T-helper 1 cell treated with Interleukin-12 subunit alpha and Interleukin-12 subunit beta and Interleukin-4 antibody, amounts not matched to agents 30 μg/mL and 1 μg/mL, for 36 hours (primary cell): Measurements from ENCODE around the gene PTPRN2.
"Not testable (repeated sequence)": the region's sequence is repeated elsewhere in the genome, so short reads cannot be mapped to it uniquely, and the experiment has no call there.

Experiments
- H3K27ac Mint-ChIP-seq: one replicate; pipeline ENCODE4 v1.8.0; 2021; ENCODE audit warnings: mild to moderate bottlenecking, mixed read lengths
- H3K27me3 Mint-ChIP-seq: one replicate; pipeline ENCODE4 v1.8.0; 2021; ENCODE audit warnings: low read depth, mixed read lengths
- H3K36me3 Mint-ChIP-seq: one replicate; pipeline ENCODE4 v1.8.0; 2021; ENCODE audit warnings: low read depth, mixed read lengths
- H3K4me1 Mint-ChIP-seq: one replicate; pipeline ENCODE4 v1.8.0; 2021; ENCODE audit warnings: low read depth, mixed read lengths
- H3K4me3 Mint-ChIP-seq: one replicate; pipeline ENCODE4 v1.8.0; 2021; ENCODE audit warnings: mild to moderate bottlenecking, moderate library complexity, mixed read lengths
- H3K9me3 Mint-ChIP-seq: one replicate; pipeline ENCODE4 v1.8.0; 2021; ENCODE audit warnings: mixed read lengths

The PTPRN2 gene

DNA sequence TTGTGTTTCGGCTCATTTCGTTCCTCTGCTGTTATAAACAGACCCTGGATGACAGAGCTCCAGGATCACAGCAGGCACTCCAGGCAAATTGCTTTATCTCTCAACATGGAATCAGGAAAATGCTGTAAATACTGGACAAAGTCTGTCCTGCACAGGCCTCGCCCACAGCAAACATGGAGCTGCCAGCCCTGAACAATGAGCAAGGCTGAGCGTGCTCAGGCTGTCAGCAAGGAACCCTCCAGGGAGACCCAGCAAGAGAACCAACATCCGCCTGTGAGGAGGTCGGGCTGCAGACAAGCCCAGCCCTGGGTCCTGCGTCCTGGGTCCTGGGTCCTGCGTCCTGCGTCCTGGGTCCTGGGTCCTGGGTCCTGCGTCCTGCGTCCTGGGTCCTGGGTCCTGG lies 180.8 kb downstream of the PTPRN2 start:
- H3K4me1 Mint-ChIP-seq = no peaks in the 10 kb centered on the region

DNA sequence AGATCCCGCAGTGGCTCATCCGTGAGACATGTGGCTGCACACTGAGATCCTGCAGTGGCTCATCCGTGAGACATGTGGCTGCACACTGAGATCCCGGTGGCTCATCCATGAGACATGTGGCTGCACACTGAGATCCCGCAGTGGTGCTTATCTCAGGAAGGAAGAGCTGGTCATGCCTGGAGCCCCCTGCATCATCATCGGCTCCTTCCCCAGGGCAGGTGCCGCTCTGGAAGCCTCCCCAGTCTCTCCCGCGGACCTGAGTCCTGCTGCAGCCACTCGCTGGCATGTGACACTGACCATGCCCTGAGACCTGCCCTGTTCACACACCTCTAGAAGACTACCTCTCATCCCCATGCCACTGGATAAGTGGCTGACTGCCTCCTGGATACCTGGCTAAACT lies 181.3 kb downstream of the PTPRN2 start:
- H3K36me3 Mint-ChIP-seq = no peaks in the 10 kb centered on the region
- no peak overlapping the region for H3K4me3 Mint-ChIP-seq
- no peak overlapping the region for H3K27ac Mint-ChIP-seq
- H3K4me1 Mint-ChIP-seq = no peaks in the 10 kb centered on the region
- no peaks in the 10 kb centered on the region for H3K9me3 Mint-ChIP-seq
- no peaks in the 10 kb centered on the region for H3K27me3 Mint-ChIP-seq

More for the DNA sequence above, 180.8 kb downstream of the PTPRN2 start:
- no peaks in the 10 kb centered on the region for H3K27me3 Mint-ChIP-seq
- no peak overlapping the region for H3K4me3 Mint-ChIP-seq
- H3K27ac Mint-ChIP-seq = no peak overlapping the region
- H3K36me3 Mint-ChIP-seq = no peaks in the 10 kb centered on the region
- no peaks in the 10 kb centered on the region for H3K9me3 Mint-ChIP-seq

DNA sequence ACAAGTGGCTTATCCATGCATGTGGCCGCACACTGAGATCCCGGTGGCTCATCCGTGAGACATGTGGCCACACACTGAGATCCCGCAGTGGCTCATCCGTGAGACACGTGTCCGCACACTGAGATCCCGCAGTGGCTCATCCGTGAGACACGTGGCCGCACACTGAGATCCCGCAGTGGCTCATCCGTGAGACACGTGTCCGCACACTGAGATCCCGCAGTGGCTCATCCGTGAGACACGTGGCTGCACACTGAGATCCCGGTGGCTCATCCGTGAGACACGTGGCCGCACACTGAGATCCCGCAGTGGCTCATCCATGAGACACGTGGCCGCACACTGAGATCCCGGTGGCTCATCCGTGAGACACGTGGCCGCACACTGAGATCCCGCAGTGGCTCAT lies 181.9 kb downstream of the PTPRN2 start:
- not testable (repeated sequence) for H3K27ac Mint-ChIP-seq, H3K27me3 Mint-ChIP-seq, H3K9me3 Mint-ChIP-seq

DNA sequence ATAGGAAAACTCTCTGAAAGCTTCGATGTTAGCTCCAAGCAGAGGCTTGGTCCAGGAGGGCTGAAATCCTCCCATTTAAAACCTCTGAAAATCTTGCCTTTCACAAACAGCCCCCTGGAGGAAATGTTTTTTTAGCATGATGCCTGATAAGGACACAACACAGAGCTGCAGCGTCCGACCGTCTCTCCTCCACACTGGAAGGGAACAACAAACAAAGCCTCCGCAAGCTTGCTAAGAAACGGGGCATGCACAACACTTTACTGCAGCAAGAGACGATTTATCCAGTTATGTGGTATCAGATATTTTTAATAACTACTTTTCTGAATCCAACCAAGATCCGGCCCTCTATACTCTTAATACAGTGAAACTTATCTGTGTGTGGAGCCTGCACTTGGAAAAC lies 182.3 kb downstream of the PTPRN2 start:
- H3K27me3 Mint-ChIP-seq = no peaks in the 10 kb centered on the region
- no peaks in the 10 kb centered on the region for H3K36me3 Mint-ChIP-seq
- H3K9me3 Mint-ChIP-seq = no peaks in the 10 kb centered on the region
- no peak overlapping the region for H3K4me3 Mint-ChIP-seq
- H3K4me1 Mint-ChIP-seq = no peaks in the 10 kb centered on the region
- no peak overlapping the region for H3K27ac Mint-ChIP-seq

More for the DNA sequence above, 181.9 kb downstream of the PTPRN2 start:
- H3K36me3 Mint-ChIP-seq, H3K4me1 Mint-ChIP-seq, H3K4me3 Mint-ChIP-seq: not testable (repeated sequence)

DNA sequence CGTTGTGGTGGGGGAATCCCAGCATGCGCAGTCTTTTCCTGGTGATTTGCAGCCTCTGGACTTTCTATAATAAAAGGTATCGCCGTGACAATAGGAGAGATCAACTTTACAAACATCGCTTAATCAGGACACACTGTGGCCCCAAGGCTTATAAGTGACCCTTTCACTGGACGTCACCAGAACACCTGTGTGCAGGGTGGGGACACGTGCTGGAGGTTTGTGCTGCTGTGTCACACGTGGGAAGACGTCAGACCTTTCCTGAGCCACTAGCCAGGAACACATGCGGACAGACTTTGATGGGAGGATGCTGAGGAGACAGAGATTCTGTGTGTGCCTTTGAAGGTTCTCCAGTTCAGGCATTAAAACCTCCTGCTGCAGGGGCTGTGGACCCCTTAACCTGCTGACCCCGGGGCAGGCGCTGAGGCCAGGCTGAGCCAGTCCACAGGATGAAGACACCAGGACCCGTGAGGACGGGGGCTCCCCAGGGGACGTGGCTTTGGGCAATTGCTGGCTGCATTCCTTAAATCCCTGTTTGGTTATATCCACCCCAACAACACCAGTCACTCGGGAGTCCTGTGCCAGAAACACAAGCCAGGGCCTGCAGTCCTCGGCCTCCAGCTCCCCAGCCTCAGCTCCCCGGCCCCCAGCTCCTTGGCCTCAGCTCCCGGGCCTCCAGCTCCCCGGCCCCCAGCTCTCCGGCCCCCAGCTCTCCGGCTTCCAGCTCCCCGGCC lies 183.4 kb downstream of the PTPRN2 start:
- no peak overlapping the region for H3K4me3 Mint-ChIP-seq

DNA sequence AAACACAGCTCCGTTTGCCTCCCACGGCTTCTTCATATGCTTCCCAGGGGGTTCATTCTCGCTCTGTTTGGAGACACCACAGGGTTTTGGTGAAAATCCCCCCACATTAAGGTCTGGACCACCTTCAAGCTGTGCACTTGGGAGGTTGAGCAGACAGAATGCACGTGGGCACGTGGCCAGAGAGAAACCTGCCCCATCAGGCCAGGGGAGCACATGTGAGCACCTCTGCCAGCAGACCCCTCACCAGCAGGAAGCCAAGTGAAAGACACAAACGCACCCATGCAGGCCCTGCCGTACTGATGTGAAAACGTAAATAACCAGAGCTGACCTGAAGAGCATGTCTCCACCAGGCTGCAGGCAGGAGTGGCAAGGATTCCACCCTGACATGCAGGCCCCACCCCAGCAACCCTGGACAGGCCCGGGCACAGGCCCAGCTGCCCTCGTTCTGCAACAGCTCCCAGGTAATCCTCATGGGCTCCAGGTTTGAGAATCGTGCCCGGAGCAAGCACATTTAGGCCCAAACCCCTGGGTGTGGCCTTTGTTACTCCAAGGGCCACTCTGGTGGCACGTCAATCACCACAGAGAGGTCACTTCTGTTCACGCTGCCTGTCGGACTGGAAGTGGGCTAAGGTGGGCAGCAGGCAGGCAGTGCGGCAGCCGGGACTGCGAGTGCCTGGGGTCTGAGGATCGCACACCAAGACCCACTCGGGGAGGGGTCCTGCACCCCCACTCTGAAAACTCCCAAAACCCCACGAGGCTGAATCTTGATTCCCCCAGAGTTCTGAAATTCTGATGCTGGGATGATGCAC lies 184.4 kb downstream of the PTPRN2 start:
- peaks cover 8% of the 10 kb centered on the region for H3K9me3 Mint-ChIP-seq
- H3K27ac Mint-ChIP-seq = no peak overlapping the region
- H3K4me1 Mint-ChIP-seq = no peaks in the 10 kb centered on the region
- H3K4me3 Mint-ChIP-seq = no peak overlapping the region
- H3K27me3 Mint-ChIP-seq = no peaks in the 10 kb centered on the region
- H3K36me3 Mint-ChIP-seq = no peaks in the 10 kb centered on the region

More for the DNA sequence above, 183.4 kb downstream of the PTPRN2 start:
- H3K4me1 Mint-ChIP-seq = no peaks in the 10 kb centered on the region
- H3K27ac Mint-ChIP-seq = no peak overlapping the region
- H3K36me3 Mint-ChIP-seq = no peaks in the 10 kb centered on the region
- no peaks in the 10 kb centered on the region for H3K9me3 Mint-ChIP-seq
- no peaks in the 10 kb centered on the region for H3K27me3 Mint-ChIP-seq

DNA sequence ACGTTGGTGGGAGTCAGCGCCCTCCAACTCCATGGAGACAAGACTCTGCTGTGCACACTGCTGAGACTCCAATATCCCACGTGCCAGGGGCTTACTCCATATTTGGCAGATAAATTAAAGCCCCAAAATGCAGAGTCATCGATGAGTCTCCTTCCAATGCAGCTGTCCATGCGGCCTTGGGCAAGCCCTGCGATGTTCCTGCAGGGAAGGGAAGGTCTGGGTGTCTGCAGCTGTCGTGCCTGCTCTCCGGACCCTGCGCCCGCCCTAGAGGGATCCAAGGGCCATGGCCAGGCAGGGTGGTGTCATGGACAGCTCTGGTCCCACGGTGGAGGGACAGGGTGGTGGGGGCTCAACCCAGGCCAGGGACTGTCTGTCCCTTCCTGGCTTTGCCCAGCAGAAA lies 185.2 kb downstream of the PTPRN2 start:
- no peak overlapping the region for H3K27ac Mint-ChIP-seq
- no peaks in the 10 kb centered on the region for H3K36me3 Mint-ChIP-seq
- peaks cover 8% of the 10 kb centered on the region for H3K9me3 Mint-ChIP-seq
- no peak overlapping the region for H3K4me3 Mint-ChIP-seq
- H3K4me1 Mint-ChIP-seq = no peaks in the 10 kb centered on the region
- H3K27me3 Mint-ChIP-seq = no peaks in the 10 kb centered on the region

DNA sequence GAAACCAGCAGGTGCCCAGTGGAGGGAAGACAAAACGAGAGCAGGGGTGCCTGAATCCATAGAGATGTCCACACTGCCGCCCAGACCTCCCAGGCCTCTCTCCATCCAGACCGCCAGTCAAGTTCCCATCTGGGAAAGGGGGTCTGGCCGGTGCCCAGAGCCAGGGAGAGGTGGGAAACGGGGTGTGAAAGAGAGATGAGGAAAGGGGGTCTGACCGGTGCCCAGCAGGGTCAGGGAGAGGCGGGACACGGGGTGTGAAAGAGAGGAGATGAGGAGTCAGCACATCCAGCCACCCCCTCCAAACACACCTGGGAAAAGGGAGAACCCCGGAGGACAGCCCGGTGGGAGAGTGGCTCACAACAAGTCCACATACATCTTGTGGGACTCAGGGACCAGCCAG lies 185.8 kb downstream of the PTPRN2 start:
- H3K4me1 Mint-ChIP-seq = no peaks in the 10 kb centered on the region
- H3K27me3 Mint-ChIP-seq = no peaks in the 10 kb centered on the region
- peaks cover 8% of the 10 kb centered on the region for H3K9me3 Mint-ChIP-seq
- no peak overlapping the region for H3K27ac Mint-ChIP-seq
- H3K36me3 Mint-ChIP-seq = no peaks in the 10 kb centered on the region
- H3K4me3 Mint-ChIP-seq = no peak overlapping the region

DNA sequence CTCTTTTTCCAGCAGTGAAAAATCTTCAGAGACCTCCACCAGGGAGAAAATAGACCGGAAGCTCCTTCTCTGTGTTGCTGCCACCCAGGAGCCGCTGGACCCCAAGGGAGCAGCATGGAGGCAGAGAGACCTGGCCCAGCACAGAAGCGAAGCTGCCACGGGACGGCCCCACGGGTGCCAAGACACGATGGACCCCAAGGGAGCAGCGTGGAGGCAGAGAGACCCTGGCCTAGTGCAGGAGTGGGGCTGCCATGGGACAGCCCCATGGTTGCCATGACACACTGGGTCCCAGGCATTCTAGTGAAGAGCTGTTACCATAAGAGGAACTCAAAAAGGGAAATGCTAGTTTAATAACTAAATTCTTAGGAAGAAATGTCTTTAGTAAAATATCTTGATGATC lies 186.3 kb downstream of the PTPRN2 start:
- Mint-ChIP-seq H3K4me3 (no peak overlapping the region), H3K9me3 (peaks cover 8% of the 10 kb centered on the region), H3K36me3 (no peaks in the 10 kb centered on the region), H3K27ac (no peak overlapping the region), H3K4me1 (no peaks in the 10 kb centered on the region), H3K27me3 (no peaks in the 10 kb centered on the region)

DNA sequence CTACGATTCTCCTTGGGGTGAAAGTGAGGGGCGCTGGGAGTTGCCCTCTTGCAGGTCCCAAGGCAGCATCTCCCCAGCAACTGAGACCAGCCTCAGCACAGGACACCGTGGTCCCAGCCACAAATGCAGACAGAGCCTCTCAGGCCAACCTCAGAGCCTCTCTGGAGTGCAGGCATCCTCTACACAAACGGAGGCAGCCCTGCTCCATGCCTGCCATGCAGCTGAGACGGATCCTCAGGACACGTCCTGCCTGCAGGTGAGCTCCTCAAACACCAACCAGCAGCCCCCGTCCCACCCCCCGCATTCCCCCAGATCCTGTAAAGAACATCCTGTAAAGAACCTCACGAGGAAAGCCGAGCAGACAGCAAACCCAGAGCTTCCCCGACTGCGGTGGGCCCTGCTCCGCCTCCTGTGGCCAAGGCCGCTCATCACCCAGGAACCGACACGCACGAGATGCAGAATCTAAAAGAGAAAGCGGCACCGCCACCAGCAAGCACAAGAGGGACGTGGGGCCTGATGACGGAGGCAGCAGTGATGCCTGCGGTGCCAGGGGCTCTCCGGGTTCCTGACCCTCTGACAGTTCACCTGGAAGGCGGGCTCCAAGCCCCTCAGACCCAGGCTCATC lies 186.9 kb downstream of the PTPRN2 start:
- peaks cover 8% of the 10 kb centered on the region for H3K9me3 Mint-ChIP-seq
- no peaks in the 10 kb centered on the region for H3K36me3 Mint-ChIP-seq
- H3K4me3 Mint-ChIP-seq = no peak overlapping the region
- no peaks in the 10 kb centered on the region for H3K27me3 Mint-ChIP-seq
- no peaks in the 10 kb centered on the region for H3K4me1 Mint-ChIP-seq
- no peak overlapping the region for H3K27ac Mint-ChIP-seq

DNA sequence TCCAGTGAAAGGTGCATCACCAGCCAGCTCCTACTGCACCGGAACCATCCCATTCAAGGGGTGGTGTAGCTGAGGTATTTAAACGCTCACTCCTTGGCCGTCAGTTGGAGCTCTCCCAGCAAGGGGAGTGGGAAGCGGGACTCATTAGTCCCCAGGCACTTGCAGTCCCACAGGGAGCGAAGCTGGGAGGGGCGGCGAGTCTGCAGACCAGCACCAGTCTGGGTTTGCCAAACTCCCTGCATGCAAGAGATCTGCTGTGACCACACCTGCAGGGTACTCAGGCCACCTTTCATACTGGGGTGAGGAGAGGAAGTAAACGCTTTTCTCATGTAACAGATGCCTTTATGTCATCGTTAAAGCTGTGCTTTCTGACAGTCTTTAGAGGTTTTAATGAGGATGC lies 187.9 kb downstream of the PTPRN2 start:
- Mint-ChIP-seq H3K4me1 (no peaks in the 10 kb centered on the region), H3K4me3 (no peak overlapping the region), H3K36me3 (no peaks in the 10 kb centered on the region), H3K27me3 (no peaks in the 10 kb centered on the region), H3K9me3 (peaks cover 8% of the 10 kb centered on the region), H3K27ac (no peak overlapping the region)

DNA sequence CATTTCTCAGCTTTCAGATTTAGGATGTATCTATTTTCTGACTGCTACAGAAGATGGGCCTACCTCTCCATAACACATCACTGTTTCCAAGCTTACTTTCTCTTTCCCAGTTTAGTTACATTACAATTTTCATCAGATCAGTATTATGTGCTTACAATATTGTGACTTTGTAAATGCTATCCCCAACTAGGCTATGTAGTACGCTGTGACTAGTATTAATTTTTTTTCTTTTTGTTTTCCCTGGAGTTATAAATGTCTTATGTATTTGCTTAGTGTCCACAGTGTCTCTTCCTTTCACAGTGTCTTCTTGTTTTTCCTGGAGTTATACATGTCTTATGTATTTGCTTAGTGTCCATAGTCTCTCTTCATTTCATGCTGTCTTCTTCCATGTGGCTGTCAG lies 188.9 kb downstream of the PTPRN2 start:
- Mint-ChIP-seq H3K27me3 (no peaks in the 10 kb centered on the region), H3K27ac (no peak overlapping the region), H3K36me3 (no peaks in the 10 kb centered on the region), H3K9me3 (peaks cover 8% of the 10 kb centered on the region), H3K4me3 (no peak overlapping the region), H3K4me1 (no peaks in the 10 kb centered on the region)

DNA sequence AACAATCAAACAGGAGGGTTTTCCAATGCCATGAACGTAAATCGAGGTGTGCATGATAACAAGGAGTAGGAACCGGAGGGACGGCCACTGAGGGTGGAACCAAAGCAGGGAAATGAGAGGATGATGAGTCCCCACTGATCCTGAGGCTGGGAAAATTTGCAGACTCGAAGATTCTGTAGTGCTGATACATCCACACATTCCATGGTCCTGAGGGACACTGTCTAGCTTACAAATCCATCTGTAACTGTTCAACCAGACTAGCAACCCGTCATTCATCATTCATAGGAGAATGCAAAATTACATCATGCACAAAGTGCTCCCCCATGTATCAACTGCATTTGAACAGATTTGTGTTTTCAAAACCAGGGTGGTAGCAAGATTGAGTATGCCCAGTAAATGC lies 189.7 kb downstream of the PTPRN2 start:
- Mint-ChIP-seq H3K9me3 (peaks cover 8% of the 10 kb centered on the region), H3K27ac (no peak overlapping the region), H3K4me1 (no peaks in the 10 kb centered on the region), H3K27me3 (no peaks in the 10 kb centered on the region), H3K36me3 (no peaks in the 10 kb centered on the region), H3K4me3 (no peak overlapping the region)

DNA sequence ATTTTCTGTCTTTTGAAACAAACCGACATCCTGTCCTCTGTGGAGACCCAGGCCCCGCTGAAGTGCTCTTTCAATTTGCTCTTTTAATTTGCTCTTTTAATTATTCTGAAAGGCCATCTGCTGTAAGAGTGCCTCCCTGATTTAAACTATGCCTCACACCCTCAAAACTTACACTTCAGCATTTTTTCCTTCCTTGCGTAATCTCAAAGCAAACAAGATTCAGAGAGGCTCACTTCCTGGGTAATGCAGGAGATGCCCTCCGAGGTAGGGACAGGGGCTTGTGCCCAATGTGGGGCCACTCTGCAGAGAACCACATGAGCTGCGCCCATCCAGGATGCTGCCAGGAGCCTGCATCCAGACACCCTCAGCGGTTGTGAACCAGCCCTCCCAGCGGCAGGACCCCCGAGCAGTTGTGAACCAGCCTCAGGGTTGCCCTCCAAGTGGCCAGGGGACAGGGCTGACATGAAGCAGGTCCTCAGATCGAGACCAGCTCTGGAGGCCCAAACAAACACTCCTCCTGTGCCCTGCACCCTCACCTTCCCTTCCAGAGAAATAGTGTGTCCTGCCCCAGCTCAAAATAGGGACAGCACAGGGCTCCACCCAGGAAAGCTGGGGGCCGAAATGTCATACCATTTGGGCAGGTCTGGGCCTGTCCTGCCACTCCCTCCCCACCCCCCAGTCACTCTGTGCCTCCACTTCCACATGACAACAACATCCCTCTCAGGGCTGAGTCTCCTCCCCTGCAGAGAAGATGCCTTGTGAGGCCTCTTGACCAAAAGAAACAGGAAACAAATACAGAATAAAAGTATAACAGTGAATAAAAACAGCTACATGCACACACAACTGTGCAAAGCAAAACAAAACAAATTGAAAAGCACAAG lies 190.4 kb downstream of the PTPRN2 start:
- Mint-ChIP-seq H3K27ac (no peak overlapping the region), H3K27me3 (no peaks in the 10 kb centered on the region), H3K36me3 (no peaks in the 10 kb centered on the region), H3K9me3 (peaks cover 8% of the 10 kb centered on the region), H3K4me3 (no peak overlapping the region), H3K4me1 (no peaks in the 10 kb centered on the region)
